K562 (cell line): ENCODE measurements around the gene USP28. TPM values are rescaled to one million over a fixed set of nuclear protein-coding genes. Genes with fewer than 3 reads are reported as not detected.

Experiments
- ATF7 ChIP-seq: fragments of 450-650 bp; IDR thresholded peaks from 2 replicates; pipeline ENCODE4 v1.7.1; 2014; ENCODE audit warnings: mild to moderate bottlenecking, moderate library complexity
- DDX20 ChIP-seq: fragments of 450-650 bp; IDR thresholded peaks from 2 replicates; pipeline ENCODE4 v1.6.1; 2016; ENCODE audit warnings: missing genetic modification characterization, low read depth, mild to moderate bottlenecking, missing compliant biosample characterization, moderate library complexity
- HEY1 ChIP-seq: fragments of 250-450 bp; sonication (Bioruptor Pico); IDR thresholded peaks from 2 replicates; pipeline ENCODE4 v1.5.0; 2020; ENCODE audit warnings: mild to moderate bottlenecking, moderate library complexity, borderline replicate concordance
- IRF2 ChIP-seq: sonication (generic); formaldehyde crosslinking; IDR thresholded peaks from 2 replicates; pipeline ENCODE4 v1.8.1; 2022; ENCODE audit warnings: mild to moderate bottlenecking, missing genetic modification reagents
- IRF9 ChIP-seq: fragments of 450-650 bp; IDR thresholded peaks from 2 replicates; pipeline ENCODE4 v1.6.1; 2016; ENCODE audit warnings: missing biosample characterization, missing genetic modification characterization
- MXI1 ChIP-seq: IDR thresholded peaks from 2 replicates; pipeline ENCODE4 v1.6.1; 2011; ENCODE audit warnings: low read depth, mild to moderate bottlenecking, improper control_type of control experiment, low read length
- PPARD ChIP-seq: fragments of 250-450 bp; sonication (Bioruptor Pico); IDR thresholded peaks from 2 replicates; pipeline ENCODE4 v1.8.0; 2022; ENCODE audit warnings: inconsistent platforms, mild to moderate bottlenecking, moderate library complexity
- RBM34 ChIP-seq: fragments of 200-400 bp; formaldehyde crosslinking; IDR thresholded peaks from 2 replicates; pipeline ENCODE4 v1.6.1; 2018; ENCODE audit warnings: low read length, borderline replicate concordance; ENCODE audit not compliant: insufficient read depth
- SP2 ChIP-seq: IDR thresholded peaks from 2 replicates; pipeline ENCODE4 v1.6.1; 2011; ENCODE audit warnings: mild to moderate bottlenecking, low read depth, low read length, moderate library complexity; ENCODE audit not compliant: poor library complexity, severe bottlenecking; ENCODE audit errors: extremely low read depth
- SPI1 ChIP-seq: IDR thresholded peaks from 2 replicates; pipeline ENCODE4 v1.6.1; 2011; ENCODE audit warnings: low read depth, low read length, control low read depth, borderline replicate concordance
- SRSF7 ChIP-seq: fragments of 200-400 bp; formaldehyde crosslinking; optimal IDR thresholded peaks from 2 replicates; pipeline ENCODE3; 2017; ENCODE audit warnings: mild to moderate bottlenecking, low read depth, low read length
- TAF15 ChIP-seq: fragments of 200-400 bp; formaldehyde crosslinking; IDR thresholded peaks from 2 replicates; pipeline ENCODE4 v1.6.1; 2017; ENCODE audit warnings: mild to moderate bottlenecking, low read depth, low read length, moderate library complexity
- TRIM24 ChIP-seq, 2 experiments: fragments of 450-650 bp; IDR thresholded peaks; 2 replicates each; pipeline ENCODE4 v1.6.1; 2016
- ZBTB1 ChIP-seq: sonication (generic); formaldehyde crosslinking; IDR thresholded peaks from 2 replicates; pipeline ENCODE4 v1.8.1; 2023; ENCODE audit warnings: missing genetic modification reagents, low read depth, mild to moderate bottlenecking, borderline replicate concordance
- ZFPM2 ChIP-seq: fragments of 250-450 bp; sonication (Bioruptor Pico); IDR thresholded peaks from 2 replicates; pipeline ENCODE4 v1.5.1; 2022; ENCODE audit warnings: mild to moderate bottlenecking
- ZNF146 ChIP-seq: IDR thresholded peaks from one replicate; pipeline ENCODE4 v1.6.1; 2018; ENCODE audit warnings: missing compliant biosample characterization; ENCODE audit not compliant: unreplicated experiment
- ZNF175 ChIP-seq: fragments of 200-800 bp; sonication (Bioruptor generic); IDR thresholded peaks from 2 replicates; pipeline ENCODE4 v1.6.1; 2016; ENCODE audit warnings: low read depth, mild to moderate bottlenecking, missing genetic modification characterization, missing compliant biosample characterization
- ZNF23 ChIP-seq: fragments of 250-450 bp; sonication (Bioruptor Pico); IDR thresholded peaks from 2 replicates; pipeline ENCODE4 v1.4.0; 2020; ENCODE audit warnings: mild to moderate bottlenecking
- ZNF280B ChIP-seq: fragments of 250-450 bp; sonication (Bioruptor Pico); IDR thresholded peaks from 2 replicates; pipeline ENCODE4 v1.5.1; 2021; ENCODE audit warnings: mild to moderate bottlenecking
- ZNF436 ChIP-seq: fragments of 250-450, 450-650 bp; sonication (Bioruptor Pico); formaldehyde crosslinking; IDR thresholded peaks from 2 replicates; pipeline ENCODE4 v1.7.0; 2020; ENCODE audit warnings: mild to moderate bottlenecking
- ZNF584 ChIP-seq: fragments of 200-800 bp; sonication (Bioruptor generic); IDR thresholded peaks from 2 replicates; pipeline ENCODE4 v1.6.1; 2016; ENCODE audit warnings: low read depth, mild to moderate bottlenecking, missing genetic modification characterization, missing compliant biosample characterization
- ZNF589 ChIP-seq: fragments of 200-800 bp; sonication (Bioruptor generic); IDR thresholded peaks from 2 replicates; pipeline ENCODE4 v1.6.1; 2016; ENCODE audit warnings: low read depth, missing genetic modification characterization, missing compliant biosample characterization
- polyA plus RNA-seq, 8 experiments: library from polyadenylated mRNA; depleted of rRNA in 4 of 8; stranded (reverse) in 5 of 8; unstranded in 3 of 8; fragments of >200 nt; fragmentation: Nextera tagmentation in 2 of 8; fragmentation: Illumina TruSeq in 1 of 8; extraction: Ambion mirVana in 2 of 8; extraction: Trizol in 1 of 8; gene quantifications; 2 replicates each; pipeline versions ENCODE4 v1.2.1 to v1.2.3, GENCODE V29; 2011 to 2014; ENCODE audit warnings: inconsistent platforms in 1 of 8, missing spikeins in 1 of 8
- total RNA-seq, 7 experiments: library from RNA; depleted of rRNA in 6 of 7; stranded (reverse); fragments of >200 nt in 6 of 7; fragmentation: Illumina TruSeq in 2 of 7; extraction: Trizol in 2 of 7; gene quantifications; 2 replicates each; pipeline versions ENCODE4 v1.2.1 to v1.2.3, GENCODE V29; 2011 to 2021; ENCODE audit warnings: low replicate concordance in 1 of 7

The USP28 gene
- total and polyA plus RNA-seq, 9 of the 15 experiments (the other 6 are each of a cell fraction or from before 2014, with no cell fraction given): 3.7 to 42.7 (median 20.3) TPM

- TF ChIP-seq ZNF175 (CRISPR knock-in tag) (no peak), RBM34 (no peak), MXI1 (0 out of 2 replicates have a peak, but pooled peaks have one; percentile 12), DDX20 (no peak), SRSF7 (no peak), IRF9 (tag) (no peak), HEY1 (CRISPR knock-in tag) (no peak), ZFPM2 (CRISPR knock-in tag) (no peak), ZNF23 (CRISPR knock-in tag) (no peak), PPARD (CRISPR knock-in tag) (no peak), ZNF436 (CRISPR knock-in tag) (no peak), ZNF280B (CRISPR knock-in tag) (no peak), SPI1 (no peak), ZBTB1 (peak; percentile 92), ZNF584 (CRISPR knock-in tag) (no peak), TRIM24 (IDR thresholded peaks at IDR 0.05) (no peak), TAF15 (no peak), IRF2 (no peak), ATF7 (peak; percentile 56), ZNF589 (CRISPR knock-in tag) (peak; percentile 78; the same call in 1 of the 2 replicates), ZNF146 (CRISPR knock-in tag) (no peak), SP2 (no peak)
Observed at GRCh38 chr11:113875234-113876073, at the start of gene USP28 (continued).
